HG03103 (cell line): ENCODE results near the gene KIAA0586.
"Not testable (repeated sequence)": the region's sequence is repeated elsewhere in the genome, so short reads cannot be mapped to it uniquely, and the experiment has no call there.

Source experiments
- ATAC-seq: cut with Tn5 transposase; IDR thresholded peaks from one replicate; pipeline ENCODE4 v1.9.1; 2021; ENCODE audit warnings: low read depth; ENCODE audit not compliant: unreplicated experiment

Gene KIAA0586

DNA sequence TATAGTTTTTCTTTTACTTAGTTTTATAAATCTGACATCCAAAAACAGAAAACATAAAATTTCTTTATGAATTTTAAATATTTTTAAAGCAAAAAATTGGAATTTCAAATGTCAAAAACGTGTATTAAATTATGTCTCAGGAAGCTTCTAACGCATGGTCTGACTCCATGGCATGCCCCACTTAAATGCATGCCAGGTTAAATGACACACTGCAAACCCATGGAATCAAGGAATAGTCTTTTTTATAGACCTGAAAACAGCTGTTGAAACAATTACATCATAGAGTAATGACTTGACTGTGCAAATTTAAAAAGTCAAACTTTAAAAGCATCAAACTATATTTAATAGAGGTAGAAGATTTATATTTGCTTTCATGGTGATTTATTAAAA, 114.1 kb downstream of the KIAA0586 start:
- no peak for ATAC-seq

DNA sequence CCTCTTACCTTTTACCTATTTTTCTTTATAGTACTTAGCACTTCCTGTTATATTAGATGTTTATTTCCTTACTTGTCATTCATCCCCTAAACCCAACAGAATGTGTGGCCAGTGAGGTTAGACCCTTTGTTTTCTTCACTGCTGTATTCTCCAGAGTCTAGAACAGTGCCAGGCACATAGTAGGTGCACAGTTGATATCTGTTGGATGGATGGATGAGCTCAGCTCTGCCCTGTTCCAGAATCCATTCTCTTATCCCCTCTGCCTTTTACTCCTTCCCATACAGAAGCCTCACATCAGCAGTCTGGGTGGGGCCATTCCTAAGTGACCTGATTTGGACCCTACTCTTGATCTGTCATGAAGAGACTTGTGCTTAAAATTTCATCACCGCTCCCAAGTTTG, 115.7 kb downstream of the KIAA0586 start:
- no peak for ATAC-seq

DNA sequence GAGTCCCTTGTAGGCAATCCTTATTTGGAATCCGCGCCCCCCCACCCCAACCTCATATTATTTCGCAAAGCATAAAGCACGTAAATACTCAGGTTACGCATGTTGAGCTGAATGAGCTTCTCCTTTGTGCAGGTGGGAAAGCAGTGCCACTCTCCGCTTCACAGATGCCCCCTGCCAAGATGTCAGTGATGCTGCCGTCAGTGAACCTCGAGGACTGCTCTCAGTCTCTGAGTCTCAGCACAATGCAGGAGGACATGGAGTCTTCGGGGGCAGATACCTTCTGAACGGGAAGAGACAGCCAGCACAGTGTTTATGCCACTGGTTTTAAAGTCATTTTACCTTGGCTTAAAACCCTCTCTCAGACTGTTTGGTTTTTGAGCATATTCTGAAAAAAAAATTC, 120.1 kb downstream of the KIAA0586 start:
- ATAC-seq: no peak

DNA sequence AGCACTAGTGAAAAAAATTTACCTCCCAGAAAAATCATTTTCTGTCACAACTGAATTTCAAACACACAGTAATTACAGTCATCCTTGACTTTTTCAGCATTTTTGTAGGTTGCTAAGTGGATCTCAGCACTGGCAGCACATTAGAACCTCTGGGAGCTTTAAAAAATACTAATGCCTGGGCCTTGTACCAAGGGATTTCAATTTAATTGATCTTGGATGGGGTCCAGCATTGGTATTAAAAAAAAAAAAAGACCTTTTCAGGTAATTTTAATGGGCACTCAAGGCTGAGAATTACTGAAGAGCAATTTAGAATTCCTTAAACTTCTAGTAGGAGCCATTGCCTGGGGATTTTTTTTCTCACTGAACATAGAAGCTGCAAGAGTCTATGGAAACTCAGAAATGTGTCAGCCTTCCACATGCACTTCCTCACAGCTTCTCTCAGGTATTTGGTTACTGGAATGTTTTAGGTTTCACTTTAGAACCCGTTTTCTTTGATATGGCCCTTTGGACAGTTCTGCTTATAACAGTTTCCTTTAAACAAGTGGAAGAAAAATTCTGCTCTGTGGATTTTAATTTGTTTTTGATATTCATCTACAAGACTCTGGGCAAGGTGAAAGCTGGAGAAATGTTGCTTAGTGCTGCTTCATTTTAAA, 121.7 kb downstream of the KIAA0586 start:
- no peak for ATAC-seq

DNA sequence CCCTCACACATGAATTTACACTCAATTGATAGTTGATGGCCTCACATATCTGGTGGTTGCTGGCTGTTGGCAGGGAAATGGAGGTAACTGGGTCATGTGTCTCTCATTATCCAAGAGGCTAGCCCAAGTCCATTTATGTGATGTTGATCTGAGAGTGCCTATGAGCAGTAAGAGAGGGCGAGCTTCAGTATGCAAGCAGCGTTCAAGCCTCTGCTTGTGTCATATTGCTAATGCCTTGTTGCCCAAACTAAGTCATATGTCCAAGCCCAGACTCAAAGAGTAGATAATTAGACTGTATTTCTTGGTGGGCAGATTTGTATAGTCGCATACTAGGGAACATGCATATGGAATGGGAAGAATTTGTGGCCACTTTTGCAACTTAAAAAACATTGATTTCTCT, 126.4 kb downstream of the KIAA0586 start:
- ATAC-seq: no peak

DNA sequence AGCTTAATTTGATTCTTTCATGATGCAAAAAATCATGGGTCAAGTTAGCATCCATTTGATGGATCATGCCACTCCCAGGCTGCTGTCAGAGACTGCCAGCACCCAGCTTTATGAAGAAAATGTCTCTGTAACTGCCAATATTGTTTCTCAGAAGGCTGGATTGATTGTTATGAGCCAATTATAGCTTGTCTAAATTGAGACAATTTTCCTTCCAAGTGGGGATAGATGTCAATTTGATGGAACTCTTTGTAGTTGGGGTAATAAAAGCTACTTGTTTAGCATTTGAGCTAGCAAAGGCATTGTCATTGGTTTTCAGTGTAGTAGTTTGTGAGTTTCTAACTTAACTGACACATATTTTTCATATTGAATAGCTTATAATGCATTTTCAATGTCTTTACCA, 128.1 kb downstream of the KIAA0586 start:
- no peak for ATAC-seq

DNA sequence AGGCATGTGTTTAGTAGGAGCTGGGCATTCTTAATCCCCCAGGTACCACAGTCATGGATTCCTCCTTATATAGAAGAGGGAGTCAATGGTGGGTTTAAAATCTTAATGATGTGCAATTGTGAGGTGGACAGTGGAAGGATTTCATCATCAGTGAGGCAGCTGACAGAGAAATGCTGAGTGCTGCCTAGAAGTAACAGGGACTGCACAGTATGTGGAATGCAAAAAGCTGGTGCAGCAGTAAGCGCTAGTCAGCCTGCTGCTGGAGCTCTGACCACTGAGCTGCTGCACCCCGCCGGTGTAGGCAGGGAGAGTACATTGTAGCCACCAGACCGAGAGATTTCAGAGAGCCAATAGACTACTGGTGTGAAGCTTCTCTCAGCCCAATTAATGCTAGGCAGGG, 129.7 kb downstream of the KIAA0586 start:
- no peak for ATAC-seq

DNA sequence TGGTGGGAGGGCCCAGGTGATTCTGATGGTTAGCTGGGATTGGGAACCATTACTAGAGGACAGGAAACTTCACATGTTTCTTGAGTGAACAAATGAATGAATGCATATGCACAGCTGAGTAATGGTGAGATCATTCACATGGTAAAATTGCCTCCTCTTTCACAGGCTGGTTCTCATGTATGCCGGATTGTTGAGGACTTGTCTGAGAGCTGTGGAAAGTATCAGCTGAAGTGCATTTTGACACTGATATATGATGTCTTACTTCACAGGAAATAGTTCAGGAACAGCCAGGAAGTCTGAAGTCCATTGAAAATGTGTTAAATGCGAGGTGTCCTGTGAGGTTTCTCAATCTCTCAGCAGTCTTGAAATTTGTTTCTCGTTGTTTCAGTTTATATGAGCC, 132.7 kb downstream of the KIAA0586 start:
- ATAC-seq: no peak

DNA sequence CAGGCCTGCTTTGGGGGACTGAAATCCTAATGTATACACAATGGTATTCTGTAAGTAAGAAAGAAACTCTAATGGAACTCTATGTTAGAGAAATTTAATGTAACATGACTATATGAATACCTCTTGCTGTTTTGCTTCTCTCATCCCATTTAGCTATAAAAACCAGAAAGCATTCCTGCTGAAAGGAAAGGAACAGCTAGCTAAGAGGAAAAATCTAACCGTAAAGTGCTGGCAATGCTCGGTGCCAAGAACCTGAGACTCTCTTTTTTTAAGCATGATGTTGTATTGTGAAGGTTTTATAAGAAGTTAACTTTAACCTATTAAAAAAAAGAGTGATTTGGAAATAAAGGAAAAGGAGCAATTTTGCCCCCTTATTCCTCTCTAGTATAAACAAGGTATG, 134.6 kb downstream of the KIAA0586 start:
- ATAC-seq: no peak

DNA sequence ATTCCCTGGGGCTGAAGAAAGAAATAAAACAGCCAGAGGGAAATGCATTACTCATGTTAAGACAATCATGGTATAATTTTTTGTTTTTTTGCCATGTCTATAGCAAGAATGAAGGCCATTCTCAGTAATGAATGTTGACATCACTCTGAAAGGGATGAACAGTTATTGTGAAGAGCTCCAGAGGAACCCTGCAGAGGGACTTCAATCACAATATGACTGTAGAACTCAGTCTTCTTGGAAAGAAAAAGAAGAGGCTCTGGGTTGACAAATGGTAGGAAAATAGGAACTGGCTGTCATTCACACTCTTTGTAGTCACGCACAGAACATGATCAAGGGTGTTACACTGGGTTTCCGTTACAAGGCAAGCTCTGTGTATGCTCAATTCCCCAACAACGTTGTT, 136.5 kb downstream of the KIAA0586 start:
- ATAC-seq: no peak

DNA sequence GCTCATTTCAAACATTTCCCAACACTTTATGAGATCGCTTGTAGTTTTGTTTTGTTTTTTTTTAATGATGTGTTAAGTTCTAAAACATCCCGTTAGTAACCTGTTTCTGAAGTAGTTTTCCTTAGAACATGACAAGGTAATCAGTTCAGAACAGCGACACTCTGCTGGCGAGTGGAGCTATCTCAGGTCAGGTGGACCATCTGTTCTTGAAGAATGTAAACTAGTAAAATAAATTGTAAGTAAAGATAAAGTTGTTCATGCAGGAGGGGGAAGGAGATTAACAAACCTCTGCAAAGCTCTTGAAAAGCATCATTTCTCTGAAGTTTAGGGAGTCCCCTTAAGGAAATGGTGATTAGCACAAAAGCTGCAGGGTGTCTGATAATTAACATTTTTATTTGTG, 138.3 kb downstream of the KIAA0586 start:
- ATAC-seq: no peak

DNA sequence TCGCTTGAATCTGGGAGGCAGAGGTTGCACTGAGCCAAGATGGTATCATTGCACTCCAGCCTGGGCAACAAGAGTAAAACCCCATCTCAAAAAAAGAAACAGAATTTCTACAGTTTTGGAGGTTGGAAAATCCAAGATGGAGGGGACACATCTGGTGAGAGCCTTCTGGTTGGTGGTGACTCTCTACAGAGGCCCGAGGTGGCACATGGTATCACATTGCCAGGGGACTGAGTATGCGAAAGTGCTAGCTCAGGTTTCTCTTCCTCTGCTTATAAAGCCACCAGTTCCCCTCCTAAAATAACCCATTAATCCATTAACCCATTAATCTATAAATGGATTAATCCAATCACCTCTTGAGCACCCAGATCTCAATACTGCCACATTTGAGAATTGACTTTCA, 139.5 kb downstream of the KIAA0586 start:
- ATAC-seq: no peak

DNA sequence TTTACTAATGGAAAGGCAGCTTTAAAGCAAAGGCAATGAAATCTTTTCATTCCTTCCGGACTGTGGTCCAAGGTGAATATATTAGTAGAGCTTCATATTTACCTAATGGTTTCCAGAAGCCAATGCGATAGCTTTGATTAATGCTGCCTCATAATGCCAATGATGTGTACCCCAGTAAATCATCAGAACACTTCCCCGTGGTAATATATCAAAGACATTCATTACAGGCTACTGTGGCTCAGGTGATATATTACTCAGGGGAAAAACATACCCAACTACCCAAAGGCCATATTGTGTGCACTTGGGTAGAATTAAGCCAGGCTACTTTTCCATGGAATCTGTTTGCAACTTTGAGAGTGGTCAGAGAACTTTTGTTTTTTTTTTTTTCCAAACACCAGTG, 140.8 kb downstream of the KIAA0586 start:
- no peak for ATAC-seq

DNA sequence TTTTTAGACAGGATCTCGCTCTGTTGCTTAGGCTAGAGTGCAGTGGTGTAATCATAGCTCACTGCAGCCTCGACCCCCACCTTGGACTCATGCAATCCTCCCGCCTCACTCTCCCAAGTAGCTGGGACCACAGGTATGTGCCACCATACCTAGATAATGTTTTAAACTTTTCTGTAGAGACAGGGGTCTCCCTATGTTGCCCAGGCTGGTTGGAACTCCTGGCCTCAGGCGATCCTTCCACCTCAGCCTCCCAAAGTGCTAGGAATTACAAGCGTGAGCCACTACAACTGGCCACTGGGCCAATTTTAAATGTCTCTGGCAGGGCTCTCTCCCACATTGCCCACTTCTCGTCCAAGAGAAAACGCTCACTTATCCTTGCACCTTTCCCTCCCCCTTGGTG, 143.7 kb downstream of the KIAA0586 start:
- ATAC-seq: no peak

DNA sequence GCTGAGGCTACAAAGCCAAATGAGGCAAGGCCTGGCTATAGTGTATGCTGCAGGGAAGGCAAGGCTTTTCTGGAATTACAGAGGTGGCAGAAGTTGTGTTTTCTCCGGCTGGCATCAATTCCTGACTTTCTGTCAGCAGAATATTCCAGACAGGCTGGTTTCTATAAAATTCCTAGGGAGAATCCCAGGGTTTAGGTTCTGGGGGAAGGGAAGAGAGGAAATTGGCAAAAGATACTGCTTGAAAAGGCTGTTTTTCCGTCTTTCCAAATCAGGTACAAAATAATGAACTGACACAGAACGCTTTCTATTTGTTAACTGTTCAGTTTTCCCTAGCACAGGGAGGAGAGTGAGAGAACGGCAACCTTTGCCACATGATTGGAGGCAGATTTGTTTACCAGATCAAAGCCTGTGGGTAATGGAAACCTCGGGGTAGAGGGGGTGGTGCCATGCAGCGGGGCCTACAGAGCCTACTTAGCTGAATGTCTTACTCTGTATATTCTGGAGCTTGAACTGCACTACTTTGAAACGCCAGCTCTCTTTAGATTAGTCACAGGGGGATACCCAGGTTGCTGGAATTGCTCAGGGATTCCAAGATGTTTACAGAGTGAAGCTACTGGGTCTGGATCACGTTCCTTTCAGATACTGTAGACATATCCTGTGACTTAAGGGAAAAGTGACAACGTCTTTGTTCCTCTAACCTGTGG, 144.4 kb downstream of the KIAA0586 start:
- no peak for ATAC-seq

DNA sequence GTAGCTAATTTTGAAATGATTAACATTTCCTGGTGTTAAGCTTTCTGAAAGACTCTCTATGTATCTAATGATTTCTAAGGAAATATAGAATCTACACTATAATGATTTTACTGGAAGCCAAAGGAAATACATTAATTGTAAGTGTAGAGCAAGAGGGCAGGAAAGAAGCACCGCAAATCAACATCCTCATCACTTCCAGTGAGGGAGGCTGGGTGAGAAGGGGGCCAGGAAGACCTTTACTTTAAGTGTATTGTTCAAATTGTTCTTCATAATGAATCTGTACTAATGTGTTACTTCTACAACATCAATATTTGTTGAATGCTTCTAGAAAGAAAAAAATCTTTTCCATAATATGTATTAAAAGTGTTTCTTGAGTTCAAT, 144.9 kb downstream of the KIAA0586 start:
- no peak for ATAC-seq

DNA sequence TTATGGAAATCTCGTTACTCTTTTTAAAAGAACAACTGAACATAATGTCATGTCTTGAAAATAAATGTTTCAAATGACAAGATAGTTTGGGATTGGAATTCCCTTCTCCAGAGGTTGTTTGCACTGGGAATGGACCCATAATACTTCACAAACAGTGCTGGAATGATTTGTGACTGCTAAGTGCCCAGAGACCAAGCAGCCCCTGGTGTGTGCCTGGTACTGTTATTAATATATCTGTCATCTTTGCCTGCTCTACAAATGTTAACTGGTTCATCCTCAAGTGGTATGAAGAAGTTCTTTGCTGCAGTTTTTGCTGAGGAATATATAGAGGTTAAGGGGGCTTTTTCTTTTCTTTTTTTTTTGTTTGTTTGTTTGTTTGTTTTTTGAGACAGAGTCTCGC, 145.3 kb downstream of the KIAA0586 start:
- ATAC-seq: no peak

DNA sequence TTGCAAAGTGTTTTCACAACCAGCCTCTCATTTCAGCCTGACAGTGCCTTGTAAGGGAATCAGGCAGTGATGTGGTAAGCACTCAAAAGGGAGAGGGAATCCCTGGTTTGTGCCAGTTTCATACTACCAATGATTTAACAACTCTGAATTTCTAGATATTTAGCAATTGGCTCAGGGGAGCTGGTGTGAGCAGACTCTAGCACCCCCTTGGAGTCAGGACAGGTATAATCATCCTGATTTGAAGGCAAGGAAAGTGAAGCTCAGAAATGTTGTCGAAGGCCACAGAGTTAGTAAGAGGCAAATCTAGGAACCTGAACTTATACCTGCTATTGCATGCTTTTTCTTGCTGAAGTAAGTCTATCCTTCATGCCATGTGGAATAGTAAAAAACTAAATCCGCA, 147.1 kb downstream of the KIAA0586 start:
- no peak for ATAC-seq

DNA sequence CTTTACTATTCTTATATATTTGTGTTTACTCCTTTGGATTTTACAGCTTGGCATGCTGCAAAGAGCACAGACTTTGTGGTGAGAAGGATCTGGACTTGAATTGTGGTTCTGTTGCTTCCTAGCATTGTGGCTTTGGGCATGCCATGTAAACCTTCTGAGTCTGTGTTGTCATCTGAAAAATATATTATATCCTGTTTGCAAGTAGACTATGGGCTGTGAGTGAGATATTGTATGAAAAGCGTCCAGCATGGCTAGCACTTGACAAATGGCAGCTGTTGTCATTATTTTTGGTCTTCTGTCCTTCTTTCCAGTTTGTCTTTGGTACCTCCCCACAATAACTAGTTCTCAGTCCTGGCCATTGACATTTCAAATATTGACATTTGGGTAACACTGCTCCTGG, 148.4 kb downstream of the KIAA0586 start:
- no peak for ATAC-seq

DNA sequence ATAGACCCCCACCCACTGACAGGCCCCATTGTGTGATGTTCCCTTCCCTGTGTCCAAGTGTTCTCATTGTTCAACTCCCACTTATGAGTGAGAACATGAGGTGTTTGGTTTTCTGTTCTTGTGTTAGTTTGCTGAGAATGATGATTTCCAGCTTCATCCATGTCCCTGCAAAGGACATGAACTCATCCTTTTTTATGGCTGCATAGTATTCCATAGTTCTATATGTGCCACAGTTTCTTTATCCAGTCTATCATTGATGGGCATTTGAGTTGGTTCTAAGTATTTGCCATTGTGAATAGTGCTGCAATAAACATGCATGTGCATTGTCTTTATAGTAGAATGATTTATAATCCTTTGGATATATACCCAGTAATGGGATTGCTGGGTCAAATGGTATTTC, 152.5 kb downstream of the KIAA0586 start:
- not testable (repeated sequence) for ATAC-seq

DNA sequence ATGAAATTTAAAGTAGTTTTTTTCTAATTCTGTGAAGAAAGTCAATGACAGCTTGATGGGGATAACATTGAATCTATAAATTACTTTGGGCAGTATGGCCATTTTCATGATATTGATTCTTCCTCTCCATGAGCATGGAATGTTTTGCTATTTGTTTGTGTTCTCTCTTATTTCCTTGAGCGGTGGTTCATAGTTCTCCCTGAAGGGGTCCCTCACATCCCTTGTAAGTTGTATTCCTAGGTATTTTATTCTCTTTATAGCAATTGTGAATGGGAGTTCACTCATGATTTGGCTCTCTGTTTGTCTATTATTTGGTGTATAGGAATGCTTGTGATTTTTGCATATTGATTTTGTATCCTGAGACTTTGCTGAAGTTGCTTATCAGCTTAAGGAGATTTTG, 153.9 kb downstream of the KIAA0586 start:
- ATAC-seq: not testable (repeated sequence)

DNA sequence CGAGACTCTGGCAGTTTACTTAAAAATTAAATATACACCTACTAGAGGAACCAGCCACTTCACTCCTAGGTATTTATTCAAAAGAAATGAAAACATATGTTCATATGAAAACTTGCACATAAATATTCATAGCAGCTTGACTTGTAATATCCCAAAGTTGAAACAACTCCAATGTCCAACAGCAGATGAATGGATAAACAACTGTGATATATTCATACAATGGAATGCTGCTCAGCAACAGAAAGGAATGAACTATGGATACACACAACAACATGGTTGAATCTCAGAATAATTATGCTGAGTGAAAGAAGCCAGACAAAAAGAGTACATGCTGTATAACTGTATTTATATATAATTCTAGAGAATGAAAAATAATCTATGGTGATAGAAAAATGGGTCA, 156.9 kb downstream of the KIAA0586 start:
- no peak for ATAC-seq

DNA sequence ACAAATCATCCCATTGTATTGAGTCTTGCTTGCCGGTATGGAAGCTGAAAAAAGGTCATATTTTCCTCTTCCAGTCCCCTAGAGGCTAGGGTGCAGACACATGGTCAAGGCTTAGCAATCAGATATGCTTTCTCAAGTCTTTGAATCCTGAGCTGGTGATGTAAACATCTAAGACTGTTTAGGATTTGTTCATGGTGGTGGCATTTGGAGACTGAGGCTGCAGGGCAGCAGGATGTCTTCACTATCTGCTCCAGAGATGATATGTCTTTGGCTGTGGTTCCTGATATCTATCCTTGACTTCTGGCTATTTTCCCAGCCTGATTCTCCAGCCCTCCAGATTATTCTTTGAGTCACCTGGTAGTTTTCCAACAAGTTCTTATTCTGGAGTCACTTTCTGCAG, 159.8 kb downstream of the KIAA0586 start:
- no peak for ATAC-seq
